CD4-positive, alpha-beta T cell treated with Interleukin-6 at 100 ng/mL for 8 hours (primary cell): ENCODE measurements around the gene TAS2R41.

Source experiments
- DNase-seq: peaks from one replicate; pipeline ENCODE4 v3.0.0-alpha.2; 2020; ENCODE audit warnings: mixed read lengths, low spot score

The TAS2R41 gene

GRCh38 chr7:143493751-143494150, 16.1 kb downstream of the TAS2R41 start:
- no peak for DNase-seq

GRCh38 chr7:143494622-143495021, 16.9 kb downstream of the TAS2R41 start:
- no peak for DNase-seq

- no peak for DNase-seq
Measured at GRCh38 chr7:143495851-143496250, 18.2 kb downstream of the TAS2R41 start.

- no peak for DNase-seq
Measured at GRCh38 chr7:143496263-143496662, 18.6 kb downstream of the TAS2R41 start.

GRCh38 chr7:143497008-143497795, 19.5 kb downstream of the TAS2R41 start:
- DNase-seq = no peak

GRCh38 chr7:143499246-143499645, 21.6 kb downstream of the TAS2R41 start:
- no peak for DNase-seq

GRCh38 chr7:143499743-143500348, 22.2 kb downstream of the TAS2R41 start:
- no peak for DNase-seq

GRCh38 chr7:143503261-143503660, 25.6 kb downstream of the TAS2R41 start:
- no peak for DNase-seq

- no peak for DNase-seq
Measured at GRCh38 chr7:143504215-143504936, 26.7 kb downstream of the TAS2R41 start.

GRCh38 chr7:143504937-143505297, 27.2 kb downstream of the TAS2R41 start:
- DNase-seq = no peak

- DNase-seq = no peak
Measured at GRCh38 chr7:143505838-143506237, 28.2 kb downstream of the TAS2R41 start.

- DNase-seq = no peak
Measured at GRCh38 chr7:143507094-143507518, 29.4 kb downstream of the TAS2R41 start.

- no peak for DNase-seq
Measured at GRCh38 chr7:143507534-143508055, 29.9 kb downstream of the TAS2R41 start.

- no peak for DNase-seq
Measured at GRCh38 chr7:143510854-143511592, 33.4 kb downstream of the TAS2R41 start.

- DNase-seq = no peak
Measured at GRCh38 chr7:143511593-143512047, 33.9 kb downstream of the TAS2R41 start.

- no peak for DNase-seq
Measured at GRCh38 chr7:143512488-143513340, 35.0 kb downstream of the TAS2R41 start.

GRCh38 chr7:143514487-143514886, 36.8 kb downstream of the TAS2R41 start:
- no peak for DNase-seq

- DNase-seq = no peak
Measured at GRCh38 chr7:143514995-143515735, 37.5 kb downstream of the TAS2R41 start.

GRCh38 chr7:143516981-143517380, 39.3 kb downstream of the TAS2R41 start:
- no peak for DNase-seq

GRCh38 chr7:143518521-143518920, 40.8 kb downstream of the TAS2R41 start:
- no peak for DNase-seq
